DOHH2 (cell line): ENCODE measurements around the gene DHRS3.

ENCODE experiments used
- H3F3A ChIP-seq: fragments of 200-600 bp; sonication (generic), shearing (Covaris generic); 2 replicates; pipeline ENCODE4 v1.6.0; 2016; ENCODE audit warnings: antibody characterized with exemption, mild to moderate bottlenecking; ENCODE audit not compliant: control insufficient read depth, insufficient read depth
- H3K27ac ChIP-seq: fragments of 200-600 bp; sonication (generic); 2 replicates; pipeline ENCODE4 v1.5.1; 2014; ENCODE audit warnings: low read depth, mild to moderate bottlenecking, low read length, moderate library complexity
- H3K27me3 ChIP-seq: fragments of 200-600 bp; sonication (generic); 2 replicates; pipeline ENCODE4 v1.6.1; 2014; ENCODE audit warnings: mild to moderate bottlenecking, low read length, mixed read lengths; ENCODE audit not compliant: control insufficient read depth
- H3K36me3 ChIP-seq: fragments of 200-600 bp; sonication (generic); 2 replicates; pipeline ENCODE4 v1.6.1; 2014; ENCODE audit warnings: mild to moderate bottlenecking, low read length, moderate library complexity, mixed read lengths; ENCODE audit not compliant: control insufficient read depth
- H3K4me1 ChIP-seq: fragments of 200-600 bp; sonication (generic); 2 replicates; pipeline ENCODE4 v1.6.1; 2014; ENCODE audit warnings: mild to moderate bottlenecking, low read length, mixed read lengths; ENCODE audit not compliant: control insufficient read depth
- H3K4me2 ChIP-seq: fragments of 200-600 bp; sonication (generic); 2 replicates; pipeline ENCODE4 v1.6.0; 2014; ENCODE audit warnings: mild to moderate bottlenecking, low read length, moderate library complexity
- H3K4me3 ChIP-seq: fragments of 200-600 bp; sonication (generic); 2 replicates; pipeline ENCODE4 v1.5.1; 2014; ENCODE audit warnings: mild to moderate bottlenecking, low read length, mixed read lengths
- H3K79me2 ChIP-seq: fragments of 200-600 bp; sonication (generic); 2 replicates; pipeline ENCODE4 v1.6.1; 2014; ENCODE audit warnings: mild to moderate bottlenecking, low read length, mixed read lengths; ENCODE audit not compliant: control insufficient read depth
- H3K9me2 ChIP-seq: fragments of 200-600 bp; sonication (generic); replicated peaks from 2 replicates; pipeline ENCODE4 v1.6.1; 2014; ENCODE audit warnings: mild to moderate bottlenecking, low read length, mixed read lengths; ENCODE audit not compliant: control insufficient read depth
- H3K9me3 ChIP-seq: fragments of 200-600 bp; sonication (generic); 2 replicates; pipeline ENCODE4 v1.6.1; 2014; ENCODE audit warnings: antibody characterized with exemption, low read length, mixed read lengths; ENCODE audit not compliant: control insufficient read depth, insufficient read depth
- H4K20me1 ChIP-seq: fragments of 200-600 bp; sonication (generic); 2 replicates; pipeline ENCODE4 v1.6.0; 2014; ENCODE audit warnings: low read depth, mild to moderate bottlenecking, antibody characterized with exemption, low read length, moderate library complexity; ENCODE audit not compliant: control insufficient read depth, insufficient read depth
- CTCF ChIP-seq: fragments of 200-600 bp; sonication (generic); IDR thresholded peaks from one replicate; pipeline ENCODE4 v1.5.1; 2014; ENCODE audit warnings: antibody characterized with exemption, mild to moderate bottlenecking, low read depth, low read length; ENCODE audit not compliant: poor library complexity, severe bottlenecking
- EZH2phosphoT487 ChIP-seq: fragments of 200-600 bp; sonication (generic); IDR thresholded peaks from 2 replicates; pipeline ENCODE4 v1.6.1; 2017; ENCODE audit warnings: borderline replicate concordance, mild to moderate bottlenecking, antibody characterized with exemption, low read length, moderate library complexity, mixed read lengths

Gene DHRS3

GRCh38 chr1:12580054-12580887, 37.7 kb downstream of the DHRS3 start:
- no peaks in the 10 kb centered on the region for H3F3A ChIP-seq
- no peaks in the 10 kb centered on the region for H3K27me3 ChIP-seq
- H3K4me3 ChIP-seq, result no peak overlapping the region
- H3K4me2 ChIP-seq, result no peak overlapping the region
- no peaks in the 10 kb centered on the region for H3K79me2 ChIP-seq
- no peaks in the 10 kb centered on the region for H3K4me1 ChIP-seq
- H3K9me2 ChIP-seq, result no peaks in the 10 kb centered on the region
- no peak overlapping the region for H3K27ac ChIP-seq
- H3K36me3 ChIP-seq, result no peaks in the 10 kb centered on the region
- no peak for TF ChIP-seq CTCF
- TF ChIP-seq EZH2phosphoT487, result no peak
- no peaks in the 10 kb centered on the region for H4K20me1 ChIP-seq
- H3K9me3 ChIP-seq, result no peaks in the 10 kb centered on the region

GRCh38 chr1:12578860-12579422, 39.1 kb downstream of the DHRS3 start:
- Histone ChIP-seq H3K27me3 (no peaks in the 10 kb centered on the region), H4K20me1 (no peaks in the 10 kb centered on the region), H3K4me1 (no peaks in the 10 kb centered on the region), H3K9me2 (no peaks in the 10 kb centered on the region), H3K27ac (no peak overlapping the region), H3K36me3 (no peaks in the 10 kb centered on the region), H3K9me3 (no peaks in the 10 kb centered on the region), H3K79me2 (no peaks in the 10 kb centered on the region), H3F3A (no peaks in the 10 kb centered on the region), H3K4me3 (no peak overlapping the region), H3K4me2 (no peak overlapping the region)
- TF ChIP-seq EZH2phosphoT487 (no peak), CTCF (no peak)

- Histone ChIP-seq H3F3A (no peaks in the 10 kb centered on the region), H3K36me3 (no peaks in the 10 kb centered on the region)
Observed at GRCh38 chr1:12577020-12577419, 41.0 kb downstream of the DHRS3 start.

More at GRCh38 chr1:12577020-12577419, 41.0 kb downstream of the DHRS3 start:
- Histone ChIP-seq H3K27ac (no peak overlapping the region), H4K20me1 (no peaks in the 10 kb centered on the region), H3K4me3 (no peak overlapping the region), H3K4me2 (no peak overlapping the region), H3K27me3 (no peaks in the 10 kb centered on the region), H3K79me2 (no peaks in the 10 kb centered on the region), H3K4me1 (no peaks in the 10 kb centered on the region), H3K9me3 (no peaks in the 10 kb centered on the region), H3K9me2 (no peaks in the 10 kb centered on the region)
- TF ChIP-seq EZH2phosphoT487 (no peak), CTCF (no peak)
